GM21717 (cell line): Measurements from ENCODE around the gene IL12A.

ENCODE experiments used
- ATAC-seq: cut with Tn5 transposase; IDR thresholded peaks from one replicate; pipeline ENCODE4 v1.9.1; 2021; ENCODE audit warnings: mild to moderate bottlenecking, moderate library complexity; ENCODE audit not compliant: unreplicated experiment

Gene IL12A

DNA sequence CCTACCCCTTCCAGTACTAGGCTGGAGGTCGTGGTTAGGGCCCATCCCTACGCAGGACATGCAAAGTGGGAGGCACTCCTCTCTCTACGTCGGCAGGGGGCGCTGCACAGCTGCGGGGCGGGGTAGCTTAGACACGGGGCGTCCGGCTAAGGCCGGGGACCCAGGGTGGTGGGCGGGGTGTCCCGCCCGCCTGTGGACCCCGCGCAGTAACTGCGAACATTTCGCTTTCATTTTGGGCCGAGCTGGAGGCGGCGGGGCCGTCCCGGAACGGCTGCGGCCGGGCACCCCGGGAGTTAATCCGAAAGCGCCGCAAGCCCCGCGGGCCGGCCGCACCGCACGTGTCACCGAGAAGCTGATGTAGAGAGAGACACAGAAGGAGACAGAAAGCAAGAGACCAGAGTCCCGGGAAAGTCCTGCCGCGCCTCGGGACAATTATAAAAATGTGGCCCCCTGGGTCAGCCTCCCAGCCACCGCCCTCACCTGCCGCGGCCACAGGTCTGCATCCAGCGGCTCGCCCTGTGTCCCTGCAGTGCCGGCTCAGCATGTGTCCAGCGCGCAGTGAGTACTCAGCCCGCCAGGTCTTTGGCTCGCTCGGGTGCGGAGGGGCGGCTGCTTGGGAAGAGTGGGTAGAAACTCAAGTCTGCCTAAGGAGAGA lies at the start of gene IL12A:
Gene IL12A, plus strand, starts transcription at position 219 of the 655 bp plus-strand sequence.
- ATAC-seq, result peak; percentile 95

DNA sequence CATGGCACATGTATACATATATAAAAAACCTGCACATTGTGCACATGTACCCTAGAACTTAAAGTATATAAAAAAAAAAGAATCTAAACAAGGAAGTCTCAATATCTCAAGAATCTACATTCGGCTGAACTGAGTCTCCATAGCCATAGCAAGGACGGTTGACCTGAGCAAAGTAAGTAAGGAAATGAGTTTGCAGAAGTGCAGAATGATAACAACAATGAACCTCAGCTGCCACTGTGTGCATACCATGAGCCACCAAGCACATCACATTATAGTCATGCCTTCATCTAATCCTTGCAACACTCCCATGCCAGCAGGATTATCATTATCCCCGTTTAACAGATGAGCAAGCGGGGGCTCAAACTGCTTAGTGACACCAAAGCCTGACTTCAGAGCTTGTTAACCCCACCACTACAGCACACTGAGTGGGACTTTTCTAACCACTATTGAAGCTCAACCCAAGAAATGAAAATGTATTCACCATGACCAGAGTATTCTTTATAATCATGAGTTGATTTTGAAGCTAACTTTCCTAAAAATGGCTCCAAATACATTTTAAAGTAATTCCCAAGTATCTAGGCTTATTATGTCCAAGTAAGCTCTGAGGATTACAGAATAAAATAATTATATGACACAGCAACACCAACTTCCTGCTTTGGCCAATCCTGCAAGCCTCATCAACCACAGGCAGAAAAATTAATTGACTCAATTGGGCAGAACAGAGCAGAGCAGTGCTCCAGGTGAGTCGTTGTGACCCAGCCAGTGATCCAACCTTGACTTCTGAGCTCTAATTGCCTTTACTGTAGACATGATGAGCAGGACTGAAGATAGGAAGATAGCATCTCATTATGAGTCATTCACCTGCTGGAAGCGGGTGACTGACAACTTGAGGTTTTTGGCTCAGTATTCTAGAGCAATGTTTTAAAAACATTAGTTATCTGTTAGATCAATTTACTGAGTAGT lies 47.3 kb upstream of the IL12A start:
- ATAC-seq, result peak; percentile 87

DNA sequence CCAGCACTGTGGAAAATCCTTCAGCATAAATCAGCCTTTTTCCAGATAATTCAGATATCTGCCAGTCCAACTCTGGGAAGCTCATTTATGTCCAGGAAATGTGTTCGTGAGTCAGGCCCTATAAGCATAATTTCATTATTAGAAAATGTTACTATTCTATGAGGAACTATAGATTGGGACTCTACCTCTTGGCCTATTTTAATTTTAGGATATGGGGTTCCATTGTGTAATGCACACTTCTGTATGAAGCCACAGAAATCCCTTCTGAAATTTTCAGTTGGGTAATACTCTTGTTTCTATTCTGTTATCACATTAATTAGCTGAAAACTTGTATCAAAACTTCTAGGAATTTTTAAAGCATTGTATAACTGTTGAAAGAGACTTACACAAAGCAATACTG lies 43.9 kb upstream of the IL12A start:
- no peak for ATAC-seq

DNA sequence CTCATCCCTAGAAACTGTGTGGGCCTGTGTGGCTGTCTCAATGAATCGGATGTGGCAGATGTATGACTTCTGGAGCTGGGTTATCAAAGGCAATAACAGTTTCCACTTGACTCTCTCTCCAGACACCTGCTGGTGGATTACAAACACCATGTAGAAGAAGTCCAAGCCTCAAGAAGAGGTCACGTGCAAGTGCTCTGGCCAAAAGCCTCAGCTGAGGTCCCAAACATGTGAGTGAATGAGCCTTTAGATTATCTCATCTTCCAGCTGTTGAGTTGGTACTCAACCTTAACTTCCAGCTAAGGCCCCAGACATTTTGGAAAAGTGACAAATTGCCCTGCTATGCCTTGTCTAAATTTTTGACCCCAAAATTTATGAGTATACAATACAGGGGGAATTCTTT lies 42.7 kb upstream of the IL12A start:
- ATAC-seq, result no peak

DNA sequence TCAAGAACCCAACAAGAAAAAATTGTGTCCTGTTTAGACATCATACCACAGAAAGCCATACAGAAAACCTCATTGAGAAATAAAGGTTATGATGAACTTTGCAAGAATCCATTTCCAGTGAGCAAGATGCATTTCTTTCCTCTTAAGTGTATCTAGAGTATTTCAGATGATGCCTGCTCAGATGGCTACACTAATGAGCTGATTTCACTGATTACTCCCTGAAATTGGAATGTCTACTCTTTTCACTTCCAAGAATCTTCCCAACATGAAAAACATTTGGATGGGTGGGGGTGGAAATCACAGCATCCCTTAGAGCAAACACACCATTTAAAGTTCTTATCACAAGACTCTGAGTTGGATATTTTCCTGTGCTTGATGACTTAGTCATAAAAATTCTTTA lies 41.4 kb upstream of the IL12A start:
- ATAC-seq, result no peak

DNA sequence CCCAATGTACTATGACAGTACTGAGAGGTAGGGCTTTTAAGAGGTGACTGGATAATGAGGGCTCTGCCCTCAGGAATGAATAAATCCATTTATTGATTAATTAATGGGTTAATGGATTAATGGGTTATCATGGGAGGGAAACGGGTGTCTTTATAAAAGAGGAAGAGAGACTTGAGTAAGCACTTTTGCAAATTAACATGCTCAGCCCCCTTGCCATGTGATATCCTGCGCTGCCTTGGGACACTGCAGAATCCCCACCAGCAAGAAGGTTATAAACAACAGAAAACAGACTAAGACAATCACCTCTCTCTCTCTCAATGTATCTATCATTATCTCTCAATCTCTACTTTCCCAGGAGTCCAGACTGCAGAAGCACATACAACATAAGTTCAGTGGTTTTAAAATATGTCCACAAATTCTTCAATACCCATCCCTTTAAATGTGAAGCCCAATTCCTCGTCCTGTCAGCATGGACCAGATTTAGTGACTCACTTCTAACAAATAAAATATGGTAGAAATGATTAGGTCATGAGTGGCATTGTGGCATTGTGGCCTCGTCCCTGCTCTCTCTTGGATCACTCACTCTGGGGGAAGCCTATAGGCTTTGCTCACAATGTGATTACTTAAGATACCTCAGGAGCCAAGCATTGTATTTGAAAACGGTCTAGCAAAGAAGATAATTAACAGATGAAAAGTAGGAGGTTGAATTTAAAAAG lies 40.0 kb upstream of the IL12A start:
- ATAC-seq, result no peak

DNA sequence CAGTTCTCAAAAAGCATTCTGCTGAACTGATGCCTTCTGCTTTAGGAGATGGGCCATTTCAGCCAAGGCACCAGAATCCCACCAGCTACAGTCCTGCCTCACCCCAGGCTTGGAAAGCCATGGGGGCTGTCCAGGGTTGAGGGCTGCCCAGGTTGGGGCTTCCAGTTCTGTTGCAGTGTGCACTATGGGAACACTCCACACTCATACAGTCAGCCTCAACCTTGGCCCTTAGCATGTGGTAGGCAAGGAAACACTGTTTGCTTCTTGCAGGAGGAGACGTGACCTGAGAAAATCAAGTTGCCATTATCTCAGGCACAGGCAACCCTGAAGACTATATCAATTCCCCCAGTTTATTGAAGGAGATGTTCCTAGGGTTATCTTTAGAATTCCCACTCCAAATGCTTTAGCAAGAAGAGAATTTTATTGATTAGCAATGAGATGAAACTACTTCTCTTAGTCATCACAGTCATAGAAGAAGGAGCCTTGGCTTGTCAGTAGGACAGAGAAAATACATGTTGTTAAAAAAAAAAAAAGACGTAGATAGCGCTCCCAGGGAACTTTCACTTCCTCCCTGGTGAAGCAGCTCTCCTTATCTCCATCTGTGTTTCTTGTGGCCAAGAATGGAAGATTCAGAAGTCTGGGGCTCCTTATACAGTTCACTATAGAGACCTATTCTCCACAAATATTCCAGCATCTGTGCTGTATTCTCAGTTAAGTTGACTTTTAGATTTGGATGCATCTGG lies 38.3 kb upstream of the IL12A start:
- peak; percentile 89 for ATAC-seq

DNA sequence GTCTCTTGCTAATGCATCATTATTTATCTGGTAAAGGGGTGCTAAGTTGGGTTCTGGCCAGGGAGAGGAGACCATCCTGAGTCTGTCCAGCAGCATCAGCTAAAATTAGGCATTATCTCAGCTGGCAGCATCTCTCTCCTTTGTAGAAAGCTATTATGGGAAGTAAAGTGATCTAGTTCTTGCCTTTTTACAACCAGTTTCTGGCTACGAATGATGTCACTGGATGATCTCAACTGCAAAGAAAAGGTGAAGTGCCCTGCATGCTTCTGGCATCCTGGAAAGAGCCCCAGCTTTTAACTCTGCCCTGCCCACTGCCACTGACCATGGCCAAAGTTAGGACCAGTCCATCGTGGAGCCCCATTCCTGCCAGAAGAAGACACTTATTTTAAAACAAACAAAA lies 37.1 kb upstream of the IL12A start:
- no peak for ATAC-seq

DNA sequence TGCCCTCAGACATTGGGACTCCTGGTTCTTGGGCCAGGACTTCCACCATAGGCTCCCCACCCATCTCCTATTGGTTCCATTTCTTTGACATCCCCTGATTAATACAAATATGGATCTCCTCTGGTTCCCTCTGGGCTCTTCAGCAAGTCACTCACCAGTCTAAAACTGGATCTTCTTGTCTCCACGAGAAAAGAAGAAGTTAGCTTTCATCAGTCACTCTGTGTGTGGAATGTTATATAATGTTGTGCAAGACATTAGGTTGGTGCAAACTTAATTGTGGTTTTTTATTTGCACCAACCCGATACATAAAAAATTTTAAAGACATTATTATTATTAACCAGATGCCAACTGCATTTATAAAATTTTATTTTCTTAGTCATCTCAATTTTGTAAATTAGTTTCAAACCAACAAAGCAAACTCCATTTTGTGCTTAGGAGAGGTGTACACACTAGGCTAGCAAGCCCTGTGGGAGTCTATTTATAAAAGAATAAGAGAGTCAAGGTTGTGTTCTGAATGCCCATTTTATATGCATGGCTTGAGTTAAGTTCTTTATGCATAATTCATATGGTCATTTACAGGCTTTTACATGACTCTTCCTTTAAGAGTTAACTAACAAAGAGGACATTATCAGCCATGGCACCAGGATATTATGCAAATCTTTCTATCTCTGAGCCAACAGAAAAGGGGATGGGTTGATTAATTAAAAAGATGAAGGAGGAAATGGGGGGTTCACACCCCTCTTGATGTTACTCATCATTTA lies 35.1 kb upstream of the IL12A start:
- ATAC-seq, result no peak

DNA sequence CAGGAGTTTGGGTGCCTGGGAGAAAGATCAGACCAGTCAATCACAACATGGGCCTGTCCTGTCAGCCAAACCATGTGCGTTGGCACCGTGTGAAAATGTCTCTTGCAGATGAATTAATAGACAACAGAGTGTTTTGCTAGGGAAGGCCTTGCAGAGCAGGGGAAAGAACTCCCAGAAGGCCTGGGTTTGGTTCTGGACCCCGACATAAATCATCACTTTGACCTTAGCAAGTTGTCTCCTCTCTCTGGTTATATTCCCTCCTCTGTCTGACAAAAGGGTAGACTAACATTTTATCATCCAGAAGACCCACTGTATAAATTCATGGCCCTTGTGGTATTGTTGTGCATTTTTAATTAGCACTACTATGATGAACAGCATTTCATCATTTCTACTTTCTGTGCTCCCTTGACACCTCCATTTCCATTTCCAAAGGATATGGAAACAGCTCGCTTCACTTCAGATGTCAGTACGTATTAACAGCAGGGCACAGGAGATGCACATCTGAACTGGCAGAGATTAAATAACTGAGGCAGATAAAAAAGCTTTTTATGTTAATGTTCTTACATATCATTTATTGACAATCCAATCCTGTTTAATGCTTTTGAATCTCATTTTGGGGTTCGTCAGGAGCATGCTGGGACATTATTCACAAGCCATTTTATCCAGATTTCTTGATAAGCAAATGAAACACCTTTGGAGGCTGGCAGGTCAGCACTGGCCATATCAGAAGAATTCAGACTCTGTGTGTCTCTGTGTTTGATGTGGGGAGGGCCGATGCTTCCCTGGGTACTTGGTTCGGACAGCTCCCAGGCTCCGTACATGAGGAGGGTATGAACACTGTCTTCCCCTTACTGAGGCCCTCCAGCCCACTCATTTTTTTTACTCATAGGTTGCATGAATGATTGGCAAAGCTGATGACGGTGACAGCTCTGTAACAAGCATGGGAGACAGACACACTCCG lies 28.2 kb upstream of the IL12A start:
- ATAC-seq, result no peak

DNA sequence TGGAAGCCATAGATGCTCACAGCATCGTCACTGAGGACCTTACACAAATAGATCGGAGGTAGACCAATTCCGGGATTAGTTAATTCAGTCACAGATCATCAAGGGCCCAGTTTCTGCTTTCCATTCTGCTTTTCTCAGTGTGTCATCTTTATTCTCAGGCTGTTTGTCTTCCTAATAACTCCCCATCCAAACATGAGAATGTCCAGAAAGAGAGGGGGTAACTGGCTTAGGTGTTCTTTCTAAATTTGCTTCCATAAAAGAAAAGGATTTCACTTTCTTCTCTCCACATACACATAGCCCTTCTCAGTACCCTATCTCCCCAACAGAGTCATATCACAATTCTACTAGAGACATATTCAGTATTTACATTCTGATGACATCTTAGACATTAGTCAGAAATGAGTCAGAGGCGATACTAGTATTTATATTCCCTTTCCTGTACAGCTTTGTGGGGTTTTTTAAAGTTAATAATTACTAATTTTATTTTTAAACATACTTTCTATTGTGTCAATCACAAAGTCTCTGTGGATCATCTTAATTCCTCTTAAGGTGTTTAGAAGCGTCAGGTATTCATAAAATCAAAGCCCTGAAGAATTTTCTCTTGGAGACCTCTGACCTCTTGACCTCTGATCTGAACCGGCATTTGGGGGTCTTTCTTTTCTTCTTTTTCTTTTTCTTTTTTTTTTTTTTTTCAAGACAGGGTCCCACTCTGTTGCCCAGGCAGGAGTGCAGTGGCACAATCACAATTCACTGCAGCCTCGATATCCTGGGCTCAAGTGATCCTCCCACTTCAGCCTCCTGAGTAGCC lies 24.3 kb upstream of the IL12A start:
- peak; percentile 99 for ATAC-seq

DNA sequence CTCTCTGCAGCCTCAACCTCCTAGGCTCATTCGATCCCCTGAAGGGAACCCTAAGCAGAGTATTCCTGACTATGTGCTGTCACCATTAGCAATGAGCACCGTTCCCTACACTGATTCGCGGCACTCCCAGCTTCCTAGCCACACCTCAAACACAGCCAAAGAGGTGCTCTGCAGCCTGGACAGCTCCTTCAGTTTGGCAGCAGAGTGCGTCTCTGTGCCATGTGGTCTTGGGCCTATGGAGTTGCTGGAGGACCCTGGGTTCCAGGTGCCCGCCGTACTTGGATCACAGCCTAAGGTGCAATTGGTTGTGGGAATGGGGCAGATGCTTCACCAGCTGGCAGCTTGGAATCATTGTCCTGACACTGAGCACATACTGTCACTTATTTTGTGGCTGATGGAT lies 17.3 kb upstream of the IL12A start:
- no peak for ATAC-seq

DNA sequence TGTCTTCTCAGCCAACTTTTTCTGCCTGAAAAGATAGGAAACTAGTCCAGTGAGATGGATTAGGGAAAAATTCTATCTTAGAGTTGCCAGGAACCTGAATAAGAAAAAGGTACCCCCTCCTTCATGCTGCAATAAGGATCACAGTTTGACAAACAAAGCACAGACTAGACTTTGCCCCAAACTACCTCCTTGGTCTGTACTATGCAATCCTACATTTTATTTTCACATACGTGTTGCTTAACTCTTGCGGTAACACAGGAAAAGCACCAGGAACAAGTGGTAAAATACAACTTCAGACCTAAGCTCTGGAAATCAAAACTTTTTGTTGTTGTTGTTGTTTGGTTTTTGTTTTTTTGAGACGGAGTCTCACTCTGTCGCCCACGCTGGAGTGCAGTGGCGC lies 11.3 kb upstream of the IL12A start:
- no peak for ATAC-seq

DNA sequence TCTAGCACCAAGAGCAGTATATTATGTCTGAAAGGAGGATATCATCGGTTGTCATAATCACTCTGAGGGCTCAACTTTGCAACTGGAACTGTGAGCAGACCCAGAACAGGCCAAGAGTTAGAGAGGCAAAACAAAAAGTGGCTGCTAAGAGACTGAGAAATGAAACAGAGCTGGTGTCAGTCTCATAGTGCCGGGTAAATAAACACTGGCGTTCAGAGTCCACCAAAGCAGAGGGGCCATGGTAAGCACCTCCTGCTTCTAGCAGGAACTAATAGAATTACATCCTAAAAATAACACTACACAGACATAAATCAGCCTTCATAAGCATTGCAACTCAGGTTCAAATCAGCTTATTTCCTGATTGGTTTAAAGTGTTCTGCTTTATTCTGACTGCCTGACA lies 10.3 kb upstream of the IL12A start:
- peak; percentile 84 for ATAC-seq

DNA sequence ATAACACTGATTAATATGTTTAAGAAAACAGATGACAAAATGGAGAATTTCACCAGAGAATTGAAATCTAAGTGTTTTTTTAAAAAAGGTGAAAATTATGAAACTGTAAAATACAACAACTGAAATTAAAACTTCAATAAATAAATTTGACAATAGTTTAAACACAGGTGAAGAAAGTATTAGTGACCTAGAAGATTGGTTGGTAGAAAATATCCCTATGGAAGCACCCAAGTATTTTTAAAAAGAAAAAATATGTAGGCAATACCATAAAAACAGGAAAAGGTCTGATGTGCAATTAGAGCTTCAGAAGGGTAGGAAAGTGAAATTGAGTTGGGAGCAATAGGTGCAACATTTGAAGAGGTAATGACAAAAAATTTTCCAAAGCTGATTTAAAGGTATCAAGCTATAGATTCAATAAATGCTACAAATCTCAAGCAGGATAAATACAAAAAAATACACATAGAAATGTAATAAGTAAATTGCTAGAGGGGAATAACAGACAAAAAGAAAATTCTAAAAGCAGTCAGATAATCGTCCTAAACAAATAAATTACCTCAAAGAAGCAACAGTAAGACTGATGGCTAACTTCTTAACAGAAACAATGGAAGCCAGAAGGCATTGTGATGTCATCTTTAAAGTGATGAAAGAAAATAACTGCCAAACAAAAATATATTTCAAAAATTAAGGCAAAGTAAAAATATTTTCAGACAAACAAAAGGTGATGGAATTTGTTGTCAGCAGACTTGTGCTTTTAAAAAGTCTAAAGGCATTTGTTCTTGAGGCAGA lies 9.5 kb upstream of the IL12A start:
- ATAC-seq, result no peak

DNA sequence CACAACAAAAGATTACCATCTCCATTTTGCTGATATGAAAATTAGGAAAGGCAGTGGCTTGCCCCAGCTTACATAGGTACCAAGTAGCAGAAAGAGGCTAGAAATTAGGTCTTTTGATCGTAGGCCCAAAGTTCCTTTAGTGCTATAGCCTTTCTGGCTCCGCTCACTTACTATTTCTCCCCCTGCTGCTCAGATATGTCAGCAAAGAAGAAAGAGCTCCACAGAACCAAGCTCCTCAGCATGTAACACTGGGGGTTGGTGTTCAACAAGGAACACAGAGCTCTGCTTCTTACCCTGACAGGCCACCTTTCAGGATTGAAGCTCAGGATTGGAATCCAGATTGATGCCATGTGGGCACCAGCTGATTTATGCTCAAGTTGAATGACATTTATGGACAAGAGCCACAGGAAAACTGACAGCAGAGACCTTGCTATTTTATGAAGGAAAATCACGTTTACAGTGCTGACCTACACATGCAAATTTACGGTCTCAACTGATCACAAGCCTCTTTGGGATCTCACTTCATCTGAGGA lies 6.1 kb upstream of the IL12A start:
- ATAC-seq, result no peak

DNA sequence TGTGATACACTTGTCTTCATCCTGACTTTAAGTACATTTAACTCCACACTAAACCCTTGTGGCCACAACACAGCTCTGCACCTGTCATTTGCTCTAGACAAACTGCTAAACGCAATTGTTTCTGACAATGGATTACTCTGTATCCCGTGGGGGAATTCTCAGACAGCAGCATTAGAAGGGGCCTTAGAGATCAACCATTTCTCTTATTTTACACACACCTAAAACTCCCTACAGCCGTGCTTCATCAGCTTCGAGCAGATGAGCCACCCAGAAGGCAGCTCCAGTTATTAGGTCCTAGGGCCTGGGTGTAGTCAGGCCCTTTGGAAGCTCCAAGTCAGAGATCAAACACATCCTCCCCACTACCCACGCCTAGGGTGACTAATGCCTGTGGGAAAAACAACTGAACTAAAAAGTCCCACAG lies 1.3 kb upstream of the IL12A start:
- ATAC-seq, result no peak
